ENCODE data around the gene MLF1.

GRCh38 chr3:158531334-158531733 lies 39.7 kb upstream of the MLF1 start:
- TF ChIP-seq CTCF (IDR thresholded peaks at IDR 0.05; ENCODE audit: low read depth, low read length): no peak
- TF ChIP-seq POLR2A (IDR thresholded peaks at IDR 0.05; ENCODE audit: extremely low read depth, insufficient read length): no peak
